SK-N-SH treated with all-trans-retinoic acid at 6 μM for 48 hours (cell line): Measurements from ENCODE around the gene FHIT.

Source experiments
- ATAC-seq: fragments of 200-7000 bp; cut with Tn5 transposase; 3 replicates; pipeline ENCODE4 v1.9.1; 2020; ENCODE audit warnings: mild to moderate bottlenecking, moderate library complexity
- ARNTL ChIP-seq: fragments of 450-650 bp; formaldehyde crosslinking; IDR thresholded peaks from 2 replicates; pipeline ENCODE4 v1.5.0; 2020; ENCODE audit warnings: low read depth, mild to moderate bottlenecking, moderate library complexity, borderline replicate concordance
- BACH2 ChIP-seq: fragments of 250-450 bp; sonication (Bioruptor Pico); IDR thresholded peaks from 2 replicates; pipeline ENCODE4 v1.9.0; 2021; ENCODE audit warnings: mild to moderate bottlenecking, borderline replicate concordance
- CREB5 ChIP-seq: fragments of 250-450 bp; sonication (Bioruptor Pico); IDR thresholded peaks from 2 replicates; pipeline ENCODE4 v1.5.1; 2020; ENCODE audit warnings: low read depth, mild to moderate bottlenecking, moderate library complexity
- ESRRG ChIP-seq: fragments of 250-450 bp; sonication (Bioruptor Pico); IDR thresholded peaks from 2 replicates; pipeline ENCODE4 v1.6.1; 2021; ENCODE audit warnings: mild to moderate bottlenecking
- ISL1 ChIP-seq: fragments of 250-450 bp; sonication (Bioruptor Pico); IDR thresholded peaks from 2 replicates; pipeline ENCODE4 v2.1.2; 2022; ENCODE audit warnings: mild to moderate bottlenecking, moderate library complexity
- OSR1 ChIP-seq: fragments of 250-450 bp; sonication (Bioruptor Pico); IDR thresholded peaks from 2 replicates; pipeline ENCODE4 v1.8.0; 2022; ENCODE audit warnings: moderate library complexity, mild to moderate bottlenecking, inconsistent platforms
- PPARA ChIP-seq: fragments of 250-450 bp; sonication (Bioruptor Pico); IDR thresholded peaks from 2 replicates; pipeline ENCODE4 v1.5.0; 2020; ENCODE audit warnings: mild to moderate bottlenecking, borderline replicate concordance
- RARB ChIP-seq: fragments of 250-450 bp; sonication (Bioruptor Pico); IDR thresholded peaks from 2 replicates; pipeline ENCODE4 v1.8.0; 2021; ENCODE audit warnings: mild to moderate bottlenecking, moderate library complexity
- SNAI2 ChIP-seq: fragments of 250-450 bp; sonication (Bioruptor Pico); IDR thresholded peaks from 2 replicates; pipeline ENCODE4 v1.5.0; 2020; ENCODE audit warnings: mild to moderate bottlenecking, moderate library complexity
- TCF4 ChIP-seq: fragments of 250-450 bp; sonication (Bioruptor Pico); IDR thresholded peaks from 2 replicates; pipeline ENCODE4 v1.8.0; 2021; ENCODE audit warnings: mild to moderate bottlenecking, moderate library complexity, borderline replicate concordance
- TOX ChIP-seq: fragments of 250-450 bp; sonication (Bioruptor Pico); IDR thresholded peaks from 2 replicates; pipeline ENCODE4 v1.8.0; 2021; ENCODE audit warnings: mild to moderate bottlenecking, moderate library complexity, borderline replicate concordance
- ZC3H10 ChIP-seq: fragments of 250-450 bp; sonication (Bioruptor Pico); IDR thresholded peaks from 2 replicates; pipeline ENCODE4 v1.5.1; 2021; ENCODE audit warnings: mild to moderate bottlenecking, moderate library complexity
- ZFP3 ChIP-seq: fragments of 250-450 bp; sonication (Bioruptor Pico); IDR thresholded peaks from 2 replicates; pipeline ENCODE4 v1.5.0; 2020; ENCODE audit warnings: mild to moderate bottlenecking, moderate library complexity
- ZFP30 ChIP-seq: fragments of 450-650 bp; formaldehyde crosslinking; IDR thresholded peaks from 2 replicates; pipeline ENCODE4 v1.5.0; 2022; ENCODE audit warnings: mild to moderate bottlenecking, moderate library complexity
- ZNF565 ChIP-seq: fragments of 450-650 bp; formaldehyde crosslinking; conservative IDR thresholded peaks from 2 replicates; pipeline ENCODE4 v1.5.0; 2020; ENCODE audit warnings: low read depth, mild to moderate bottlenecking, moderate library complexity
- ZNF70 ChIP-seq: fragments of 450-650 bp; formaldehyde crosslinking; IDR thresholded peaks from 2 replicates; pipeline ENCODE4 v1.5.0; 2020; ENCODE audit warnings: mild to moderate bottlenecking, moderate library complexity
- ZNF8 ChIP-seq: fragments of 450-650 bp; formaldehyde crosslinking; IDR thresholded peaks from 2 replicates; pipeline ENCODE4 v1.5.0; 2020; ENCODE audit warnings: mild to moderate bottlenecking, moderate library complexity
- TF ChIP-seq, protein P1 (sequence below): fragments of 250-450 bp; sonication (Bioruptor Pico); IDR thresholded peaks from 2 replicates; pipeline ENCODE4 v1.8.0; 2020; ENCODE audit warnings: mild to moderate bottlenecking, moderate library complexity, borderline replicate concordance
- TF ChIP-seq, protein P2 (sequence below): fragments of 250-450 bp; sonication (Bioruptor Pico); IDR thresholded peaks from 2 replicates; pipeline ENCODE4 v1.5.0; 2020; ENCODE audit warnings: mild to moderate bottlenecking, moderate library complexity
- TF ChIP-seq, protein P3 (sequence below): fragments of 250-450 bp; sonication (Bioruptor Pico); IDR thresholded peaks from 2 replicates; pipeline ENCODE4 v1.8.0; 2021; ENCODE audit warnings: low read depth, mild to moderate bottlenecking, moderate library complexity, borderline replicate concordance
- TF ChIP-seq, protein P4 (sequence below): fragments of 250-450 bp; sonication (Bioruptor Pico); IDR thresholded peaks from 2 replicates; pipeline ENCODE4 v1.5.1; 2021; ENCODE audit warnings: mild to moderate bottlenecking, moderate library complexity

The FHIT gene

GRCh38 chr3:61008153-61008997 is 242.9 kb downstream of the FHIT start:
- TF ChIP-seq ESRRG, result no peak
- TF ChIP-seq TOX (CRISPR knock-in tag), result no peak
- no peak for TF ChIP-seq BACH2 (CRISPR knock-in tag)
- no peak for TF ChIP-seq TCF4 (CRISPR knock-in tag)
- no peak for ATAC-seq

DNA sequence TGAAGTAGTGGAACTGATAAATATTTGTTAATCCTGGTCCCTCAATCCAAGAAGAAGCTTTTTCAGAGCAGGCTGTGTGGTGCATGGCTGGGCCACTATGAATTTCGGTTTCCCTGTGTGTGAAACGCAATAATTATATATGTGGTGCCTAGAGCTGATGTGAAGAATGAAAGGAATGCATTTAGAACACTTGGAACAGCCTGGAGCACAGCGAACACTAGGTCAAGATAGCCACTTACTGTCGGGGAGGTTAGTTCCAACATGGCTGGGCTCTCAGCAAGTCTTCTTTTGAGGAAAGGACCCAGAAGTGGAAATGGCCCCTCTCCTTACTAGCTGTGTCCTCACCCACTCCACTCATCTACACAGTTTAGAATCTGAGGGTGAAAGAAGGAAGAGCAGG is 245.7 kb downstream of the FHIT start:
- TF ChIP-seq, protein P1, sequence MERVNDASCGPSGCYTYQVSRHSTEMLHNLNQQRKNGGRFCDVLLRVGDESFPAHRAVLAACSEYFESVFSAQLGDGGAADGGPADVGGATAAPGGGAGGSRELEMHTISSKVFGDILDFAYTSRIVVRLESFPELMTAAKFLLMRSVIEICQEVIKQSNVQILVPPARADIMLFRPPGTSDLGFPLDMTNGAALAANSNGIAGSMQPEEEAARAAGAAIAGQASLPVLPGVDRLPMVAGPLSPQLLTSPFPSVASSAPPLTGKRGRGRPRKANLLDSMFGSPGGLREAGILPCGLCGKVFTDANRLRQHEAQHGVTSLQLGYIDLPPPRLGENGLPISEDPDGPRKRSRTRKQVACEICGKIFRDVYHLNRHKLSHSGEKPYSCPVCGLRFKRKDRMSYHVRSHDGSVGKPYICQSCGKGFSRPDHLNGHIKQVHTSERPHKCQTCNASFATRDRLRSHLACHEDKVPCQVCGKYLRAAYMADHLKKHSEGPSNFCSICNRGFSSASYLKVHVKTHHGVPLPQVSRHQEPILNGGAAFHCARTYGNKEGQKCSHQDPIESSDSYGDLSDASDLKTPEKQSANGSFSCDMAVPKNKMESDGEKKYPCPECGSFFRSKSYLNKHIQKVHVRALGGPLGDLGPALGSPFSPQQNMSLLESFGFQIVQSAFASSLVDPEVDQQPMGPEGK, result no peak
- TF ChIP-seq SNAI2 (CRISPR knock-in tag) (no peak), ZNF8 (CRISPR knock-in tag) (no peak), ARNTL (CRISPR knock-in tag) (no peak), TOX (CRISPR knock-in tag) (no peak), ZFP3 (CRISPR knock-in tag) (no peak), ZNF565 (CRISPR knock-in tag) (no peak), RARB (no peak), ZC3H10 (CRISPR knock-in tag) (no peak), ESRRG (no peak), CREB5 (no peak), ZNF70 (CRISPR knock-in tag) (no peak), ZFP30 (CRISPR knock-in tag) (no peak), TCF4 (CRISPR knock-in tag) (no peak), BACH2 (CRISPR knock-in tag) (no peak), ISL1 (no peak), OSR1 (CRISPR knock-in tag) (no peak)
- TF ChIP-seq, protein P2, sequence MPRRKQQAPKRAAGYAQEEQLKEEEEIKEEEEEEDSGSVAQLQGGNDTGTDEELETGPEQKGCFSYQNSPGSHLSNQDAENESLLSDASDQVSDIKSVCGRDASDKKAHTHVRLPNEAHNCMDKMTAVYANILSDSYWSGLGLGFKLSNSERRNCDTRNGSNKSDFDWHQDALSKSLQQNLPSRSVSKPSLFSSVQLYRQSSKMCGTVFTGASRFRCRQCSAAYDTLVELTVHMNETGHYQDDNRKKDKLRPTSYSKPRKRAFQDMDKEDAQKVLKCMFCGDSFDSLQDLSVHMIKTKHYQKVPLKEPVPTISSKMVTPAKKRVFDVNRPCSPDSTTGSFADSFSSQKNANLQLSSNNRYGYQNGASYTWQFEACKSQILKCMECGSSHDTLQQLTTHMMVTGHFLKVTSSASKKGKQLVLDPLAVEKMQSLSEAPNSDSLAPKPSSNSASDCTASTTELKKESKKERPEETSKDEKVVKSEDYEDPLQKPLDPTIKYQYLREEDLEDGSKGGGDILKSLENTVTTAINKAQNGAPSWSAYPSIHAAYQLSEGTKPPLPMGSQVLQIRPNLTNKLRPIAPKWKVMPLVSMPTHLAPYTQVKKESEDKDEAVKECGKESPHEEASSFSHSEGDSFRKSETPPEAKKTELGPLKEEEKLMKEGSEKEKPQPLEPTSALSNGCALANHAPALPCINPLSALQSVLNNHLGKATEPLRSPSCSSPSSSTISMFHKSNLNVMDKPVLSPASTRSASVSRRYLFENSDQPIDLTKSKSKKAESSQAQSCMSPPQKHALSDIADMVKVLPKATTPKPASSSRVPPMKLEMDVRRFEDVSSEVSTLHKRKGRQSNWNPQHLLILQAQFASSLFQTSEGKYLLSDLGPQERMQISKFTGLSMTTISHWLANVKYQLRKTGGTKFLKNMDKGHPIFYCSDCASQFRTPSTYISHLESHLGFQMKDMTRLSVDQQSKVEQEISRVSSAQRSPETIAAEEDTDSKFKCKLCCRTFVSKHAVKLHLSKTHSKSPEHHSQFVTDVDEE, result no peak
- TF ChIP-seq, protein P3, sequence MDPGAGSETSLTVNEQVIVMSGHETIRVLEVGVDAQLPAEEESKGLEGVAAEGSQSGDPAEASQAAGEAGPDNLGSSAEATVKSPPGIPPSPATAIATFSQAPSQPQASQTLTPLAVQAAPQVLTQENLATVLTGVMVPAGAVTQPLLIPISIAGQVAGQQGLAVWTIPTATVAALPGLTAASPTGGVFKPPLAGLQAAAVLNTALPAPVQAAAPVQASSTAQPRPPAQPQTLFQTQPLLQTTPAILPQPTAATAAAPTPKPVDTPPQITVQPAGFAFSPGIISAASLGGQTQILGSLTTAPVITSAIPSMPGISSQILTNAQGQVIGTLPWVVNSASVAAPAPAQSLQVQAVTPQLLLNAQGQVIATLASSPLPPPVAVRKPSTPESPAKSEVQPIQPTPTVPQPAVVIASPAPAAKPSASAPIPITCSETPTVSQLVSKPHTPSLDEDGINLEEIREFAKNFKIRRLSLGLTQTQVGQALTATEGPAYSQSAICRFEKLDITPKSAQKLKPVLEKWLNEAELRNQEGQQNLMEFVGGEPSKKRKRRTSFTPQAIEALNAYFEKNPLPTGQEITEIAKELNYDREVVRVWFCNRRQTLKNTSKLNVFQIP (CRISPR knock-in tag), result no peak
- TF ChIP-seq, protein P4, sequence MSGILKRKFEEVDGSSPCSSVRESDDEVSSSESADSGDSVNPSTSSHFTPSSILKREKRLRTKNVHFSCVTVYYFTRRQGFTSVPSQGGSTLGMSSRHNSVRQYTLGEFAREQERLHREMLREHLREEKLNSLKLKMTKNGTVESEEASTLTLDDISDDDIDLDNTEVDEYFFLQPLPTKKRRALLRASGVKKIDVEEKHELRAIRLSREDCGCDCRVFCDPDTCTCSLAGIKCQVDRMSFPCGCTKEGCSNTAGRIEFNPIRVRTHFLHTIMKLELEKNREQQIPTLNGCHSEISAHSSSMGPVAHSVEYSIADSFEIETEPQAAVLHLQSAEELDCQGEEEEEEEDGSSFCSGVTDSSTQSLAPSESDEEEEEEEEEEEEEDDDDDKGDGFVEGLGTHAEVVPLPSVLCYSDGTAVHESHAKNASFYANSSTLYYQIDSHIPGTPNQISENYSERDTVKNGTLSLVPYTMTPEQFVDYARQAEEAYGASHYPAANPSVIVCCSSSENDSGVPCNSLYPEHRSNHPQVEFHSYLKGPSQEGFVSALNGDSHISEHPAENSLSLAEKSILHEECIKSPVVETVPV (CRISPR knock-in tag), result no peak
- ATAC-seq, result no peak

DNA sequence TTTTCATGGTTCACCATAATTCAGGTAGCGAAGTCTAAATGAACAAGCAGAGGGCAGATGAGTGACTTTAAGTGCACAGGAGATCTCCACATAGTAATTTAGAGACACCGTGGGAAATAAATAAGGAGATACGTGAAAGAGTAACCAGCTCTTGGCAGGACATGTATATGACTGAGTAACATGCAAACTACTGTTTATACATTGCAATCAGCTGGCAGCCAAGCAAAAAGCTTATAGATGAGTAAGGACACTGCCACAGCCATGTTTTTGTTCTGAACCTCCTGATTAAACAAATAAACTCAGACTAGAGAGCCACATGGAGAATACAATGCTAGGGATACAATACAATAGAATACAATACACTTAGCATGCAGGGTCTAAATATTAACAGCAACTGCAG is 252.4 kb downstream of the FHIT start:
- TF ChIP-seq ZNF565 (CRISPR knock-in tag), result no peak
- TF ChIP-seq CREB5, result no peak
- TF ChIP-seq PPARA (CRISPR knock-in tag), result no peak
- TF ChIP-seq ZFP3 (CRISPR knock-in tag), result no peak
- TF ChIP-seq, protein P2, result no peak
- TF ChIP-seq ISL1, result no peak
- ATAC-seq, result no peak
